GM19452 (cell line): ENCODE results near the gene MEGF6.

Experiments
- ATAC-seq: cut with Tn5 transposase; IDR thresholded peaks from one replicate; pipeline ENCODE4 v1.9.1; 2021; ENCODE audit not compliant: unreplicated experiment

MEGF6 gene

DNA sequence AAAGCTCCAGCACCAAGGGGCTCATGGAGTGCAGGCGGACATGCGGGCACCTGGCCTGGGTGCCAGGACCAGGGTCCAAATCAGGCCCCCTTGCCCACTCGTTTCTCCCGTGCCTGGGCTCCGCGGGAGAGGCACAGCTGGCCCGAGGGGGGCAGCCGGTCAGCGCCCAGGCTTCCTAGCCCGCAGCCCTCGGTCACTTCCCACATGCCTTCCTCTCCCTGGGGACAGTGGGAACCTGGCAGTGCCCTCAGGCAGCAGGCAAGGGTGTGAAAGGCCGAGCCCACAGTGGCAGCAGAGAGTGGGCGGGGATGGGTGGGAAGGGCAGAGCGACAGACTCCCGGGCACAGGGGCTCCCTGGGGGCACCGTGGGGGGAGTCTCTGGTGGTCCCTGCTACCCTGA is 69.8 kb downstream of the MEGF6 start:
- no peak for ATAC-seq

DNA sequence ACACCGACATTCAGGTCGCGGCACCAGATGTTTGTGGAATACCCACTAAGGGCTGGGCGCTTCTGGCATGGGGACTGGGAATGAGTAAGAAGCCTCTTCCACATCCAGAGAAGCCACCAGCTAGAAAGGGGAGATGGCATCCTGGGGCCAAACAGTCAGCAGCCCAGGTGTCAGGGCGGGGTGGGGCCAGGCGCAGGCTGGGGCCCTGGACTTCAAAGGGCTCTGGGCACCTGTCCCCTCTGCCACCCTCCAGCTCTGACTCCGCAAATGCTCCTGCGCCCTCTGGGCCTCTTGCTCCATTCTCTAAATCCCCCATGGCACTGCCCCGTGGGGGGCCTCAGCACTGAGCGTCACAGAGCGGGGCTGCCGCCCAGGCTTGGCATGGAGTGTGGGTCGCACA is 70.4 kb downstream of the MEGF6 start:
- no peak for ATAC-seq

- ATAC-seq, result no peak
These were observed 71.4 kb downstream of the MEGF6 start for GRCh38 chr1:3539707-3540425.

DNA sequence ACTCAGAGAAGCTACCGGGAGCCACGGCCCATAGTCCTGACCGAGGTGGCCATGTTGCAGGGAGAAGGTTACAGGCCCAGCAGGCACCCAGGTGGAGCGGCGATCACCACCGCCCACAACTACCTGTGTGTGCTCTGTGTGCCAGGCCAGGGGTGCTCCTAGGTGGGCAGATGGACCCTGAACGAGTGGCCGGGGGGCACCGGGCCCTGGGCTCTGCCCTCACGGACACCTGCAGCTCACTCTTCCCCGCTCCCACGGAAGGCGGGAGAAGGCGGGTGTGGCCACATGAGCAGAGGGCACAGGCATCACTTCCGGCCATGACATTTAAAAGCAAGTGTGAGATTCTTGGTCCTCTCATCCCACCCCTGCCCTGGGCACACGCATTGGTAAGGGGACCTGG is 73.9 kb downstream of the MEGF6 start:
- ATAC-seq, result no peak

- no peak for ATAC-seq
These were observed 74.7 kb downstream of the MEGF6 start for GRCh38 chr1:3536420-3537195.

- ATAC-seq, result no peak
These were observed 75.6 kb downstream of the MEGF6 start for GRCh38 chr1:3535732-3536131.

DNA sequence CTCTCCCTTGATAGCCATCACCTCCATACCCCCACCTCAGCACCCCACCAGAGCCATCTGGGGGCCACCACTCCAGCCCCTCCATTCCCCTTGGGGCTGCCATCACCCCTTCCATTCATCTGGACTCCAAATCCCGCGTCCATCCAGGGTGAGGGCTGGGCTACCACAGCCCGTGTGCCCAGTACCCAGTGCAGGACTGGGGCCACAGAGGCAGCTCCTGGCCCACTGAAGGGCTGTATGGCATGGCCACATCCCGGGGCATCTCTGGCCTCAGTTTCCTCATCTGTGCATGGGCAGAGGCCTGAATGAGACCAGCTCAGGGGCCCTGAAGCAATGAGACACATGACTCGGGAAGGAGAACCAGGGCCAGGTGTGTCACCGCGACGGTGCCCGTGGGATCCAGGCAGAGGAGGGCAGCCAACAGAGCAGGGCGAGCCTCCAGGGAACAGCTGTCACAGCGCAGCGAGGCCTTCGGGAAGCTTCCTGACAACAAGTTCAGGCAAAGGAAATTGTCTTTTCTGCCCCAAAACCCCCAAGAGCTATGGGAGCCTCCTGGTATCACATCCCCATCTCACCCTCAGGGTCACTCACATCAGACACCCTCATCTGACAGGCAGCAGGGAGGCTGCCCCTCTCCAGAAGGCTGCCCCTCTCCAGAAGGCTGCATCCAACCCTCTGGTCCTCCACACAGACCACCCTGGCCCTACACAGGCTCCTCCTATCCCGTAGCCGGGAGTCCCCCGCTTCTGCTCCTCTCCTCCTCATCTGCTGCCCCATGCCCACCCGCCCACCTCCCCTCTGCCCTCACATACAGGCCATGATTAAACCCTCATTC is 76.3 kb downstream of the MEGF6 start:
- ATAC-seq, result no peak

DNA sequence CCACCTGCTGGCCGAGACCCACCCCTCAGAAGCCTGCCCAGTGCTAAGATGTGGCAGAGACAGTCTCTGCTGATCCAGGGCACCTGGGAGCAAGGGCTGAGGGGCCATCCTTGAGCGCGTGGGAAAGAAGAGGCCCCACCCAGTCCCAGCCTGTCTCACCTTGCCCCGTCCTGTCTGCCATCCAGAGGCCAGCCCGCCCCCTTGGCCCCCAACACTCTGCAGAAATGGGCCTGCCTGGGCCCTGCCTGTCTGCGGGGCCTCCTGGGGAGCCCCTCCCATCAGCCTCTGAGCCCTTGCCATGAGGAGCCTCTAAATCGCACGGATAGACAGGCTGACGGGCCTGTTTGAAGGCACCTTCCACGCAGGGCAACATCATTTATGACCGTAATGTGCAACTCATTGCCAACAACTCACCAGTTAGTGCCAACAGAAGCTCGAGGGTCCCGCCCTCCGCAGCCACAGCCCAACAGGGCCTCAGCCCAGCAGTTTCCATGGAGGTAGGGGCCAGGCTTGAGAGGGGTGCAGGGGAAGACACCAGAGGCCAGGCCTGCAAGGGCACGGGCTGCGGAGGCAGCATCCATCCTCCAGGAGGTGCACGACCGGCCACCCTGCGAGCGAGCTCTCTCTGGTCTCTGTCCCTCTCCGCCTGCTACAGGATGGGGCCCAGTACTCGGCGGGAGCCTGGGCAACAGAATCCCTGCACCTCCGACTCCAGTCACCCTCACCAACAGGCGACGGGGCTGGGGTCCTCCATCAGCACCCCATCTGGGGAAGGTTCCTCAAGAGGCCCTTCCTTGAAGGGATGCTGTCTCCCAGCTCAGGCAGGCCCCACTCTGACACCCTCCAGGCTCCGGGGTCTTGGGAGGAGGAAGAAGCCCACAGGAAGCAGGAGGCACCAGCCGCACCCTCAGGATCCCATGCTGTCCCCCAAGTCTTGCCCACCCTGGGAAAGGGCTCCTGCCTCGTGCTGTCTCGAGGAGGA is 78.0 kb downstream of the MEGF6 start:
- no peak for ATAC-seq

DNA sequence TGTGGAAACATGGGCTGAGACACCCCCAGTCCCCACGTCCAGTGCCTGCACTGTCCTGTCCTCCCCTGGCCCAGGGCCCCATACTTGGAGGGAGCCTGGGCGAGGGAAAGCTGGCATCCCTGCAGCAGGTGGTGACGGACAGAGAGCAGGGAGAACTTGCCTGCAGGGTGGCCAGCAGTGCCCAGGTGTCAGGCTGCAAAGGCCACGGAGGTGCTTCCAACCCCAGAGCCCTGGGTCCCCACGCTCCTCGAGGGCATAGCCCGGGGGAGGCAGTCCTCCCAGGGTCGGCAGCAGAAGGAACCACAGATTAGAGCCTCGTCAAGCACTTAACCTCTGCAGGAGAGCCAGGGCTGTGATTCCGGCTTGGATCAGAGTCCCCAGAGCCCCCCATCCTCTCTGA is 79.4 kb downstream of the MEGF6 start:
- no peak for ATAC-seq

GRCh38 chr1:3530926-3531818 is 80.1 kb downstream of the MEGF6 start:
- ATAC-seq, result no peak

DNA sequence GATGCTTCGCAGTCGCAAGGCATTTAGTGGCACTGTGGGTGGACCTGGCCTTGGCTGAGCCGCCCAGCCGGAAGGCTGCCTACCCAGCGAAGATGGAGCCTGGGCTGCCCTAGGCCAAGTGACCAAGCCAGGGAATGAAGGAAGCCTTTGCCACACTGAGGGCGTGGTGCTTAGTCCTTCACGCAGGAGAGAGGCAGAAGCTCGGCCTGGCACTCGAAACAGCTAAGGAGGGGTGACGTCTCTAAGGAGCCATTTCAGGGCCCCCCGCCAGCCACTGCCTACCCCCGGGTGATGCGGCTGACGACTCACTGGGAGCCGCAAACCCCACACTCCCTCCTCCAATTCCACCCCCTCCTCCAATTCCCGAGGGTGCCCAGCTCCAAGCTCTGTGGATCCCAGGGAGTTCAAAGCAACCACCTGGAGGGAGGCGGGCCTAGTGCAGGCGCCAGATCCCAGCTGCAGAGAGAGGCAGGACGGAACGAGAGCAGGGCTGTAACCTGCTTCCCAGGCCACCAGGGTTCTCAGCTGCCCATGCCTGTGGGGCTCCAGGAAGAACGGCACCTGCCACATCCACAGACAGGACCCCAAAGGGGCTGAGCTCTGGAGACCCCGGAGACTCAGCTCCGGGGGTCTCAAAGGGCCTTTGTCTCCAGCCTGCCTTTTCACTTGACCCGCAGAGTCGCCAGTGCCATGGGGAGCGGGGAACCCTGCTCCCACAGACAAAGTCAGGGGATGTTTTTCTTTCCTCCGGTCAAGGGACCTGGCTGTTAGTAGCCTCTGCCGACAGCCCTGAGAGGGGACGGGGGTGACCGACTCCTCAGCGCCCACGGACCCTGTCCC is 81.0 kb downstream of the MEGF6 start:
- no peak for ATAC-seq

GRCh38 chr1:3529099-3529729 is 82.1 kb downstream of the MEGF6 start:
- ATAC-seq, result no peak

- ATAC-seq, result no peak
These were observed 83.5 kb downstream of the MEGF6 start for GRCh38 chr1:3527774-3528173.

DNA sequence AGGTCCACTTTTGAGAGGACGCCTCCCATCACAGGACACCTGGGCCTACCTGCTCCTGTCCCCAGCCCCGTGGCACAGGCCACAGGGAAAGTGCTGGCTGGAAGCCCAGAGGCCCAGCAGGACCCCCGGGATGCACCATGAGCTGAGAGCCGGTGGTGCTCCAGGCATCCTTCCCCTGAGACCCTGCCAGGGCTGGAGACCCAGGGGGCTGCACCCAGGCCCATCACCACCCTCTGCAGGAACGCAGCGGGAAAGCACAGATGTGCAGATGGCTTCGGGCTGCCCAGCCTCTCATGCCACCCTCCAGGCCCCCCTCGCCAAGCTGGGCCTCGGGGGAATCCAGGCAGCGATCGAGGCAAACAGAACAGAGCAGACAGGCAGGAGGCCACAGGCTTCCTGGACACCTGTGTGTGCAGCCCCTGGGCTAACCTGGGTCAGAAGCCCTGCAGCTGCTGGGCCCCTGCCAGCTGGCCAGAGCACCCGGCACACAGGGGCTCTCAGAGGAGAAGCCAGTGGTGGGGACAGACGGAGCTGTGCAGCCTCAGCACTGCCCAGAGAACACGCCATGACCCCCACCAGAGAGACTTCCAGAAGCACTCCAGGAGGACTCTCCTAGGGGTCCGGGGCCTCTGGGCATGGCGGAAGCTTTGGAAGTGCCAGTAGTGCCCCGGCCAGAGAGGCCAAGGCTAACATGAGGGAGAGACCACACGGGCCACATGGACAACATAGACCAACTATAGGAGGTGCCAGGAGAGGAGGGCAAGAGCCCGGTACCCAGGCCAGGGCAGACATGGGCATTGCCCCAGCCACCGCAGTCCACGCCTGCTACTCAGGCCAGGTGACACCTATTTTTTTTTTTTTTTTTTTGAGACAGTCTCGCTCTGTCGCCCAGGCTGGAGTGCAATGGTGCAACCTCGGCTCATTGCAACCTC is 85.5 kb downstream of the MEGF6 start:
- ATAC-seq, result no peak

GRCh38 chr1:3524556-3525203 is 86.6 kb downstream of the MEGF6 start:
- ATAC-seq, result no peak

DNA sequence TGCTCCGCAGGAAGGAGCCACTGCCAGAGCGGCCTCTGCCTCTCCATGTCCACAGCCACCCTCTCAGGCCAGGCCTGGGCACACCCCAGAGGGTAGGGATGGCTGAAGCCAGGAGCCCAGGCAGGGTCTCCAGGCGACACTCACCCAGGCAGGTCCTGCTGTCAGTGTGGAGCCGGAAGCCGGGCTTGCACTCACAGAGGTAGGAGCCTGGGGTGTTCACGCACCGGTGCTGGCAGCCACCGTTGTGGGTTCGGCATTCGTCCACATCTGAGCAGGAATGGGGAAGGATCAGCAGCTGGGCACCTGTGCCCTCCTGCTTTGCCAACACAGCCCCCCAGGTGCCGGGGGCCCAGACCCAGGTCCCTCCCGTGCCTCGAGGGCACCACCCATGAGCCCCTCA is 87.3 kb downstream of the MEGF6 start:
- no peak for ATAC-seq
